ENCODE measurements around the gene BEST2. TPM values are rescaled to one million over a fixed set of nuclear protein-coding genes. Genes with fewer than 3 reads are reported as not detected.

BEST2 gene
- total and polyA plus RNA-seq, 7 experiments from 2014 or later = not detected

GRCh38 chr19:12720851-12721655 is 30.5 kb upstream of the BEST2 start:
- Mint-ChIP-seq H3K27me3 (peaks cover 0 to 2% (median 0%) of the 10 kb centered on the region in 5 donors), H3K9me3 (peaks cover 0 to 1% (median 0%) of the 10 kb centered on the region in 11 donors), H3K4me3 (peak overlapping the region; percentile 86 to 96 (median 94)), H3K27ac (peak overlapping the region; percentile 88 to 97 (median 93)), H3K36me3 (peaks cover 0 to 16% (median 4%) of the 10 kb centered on the region in 5 donors), H3K4me1 (peaks cover 24 to 43% (median 39%) of the 10 kb centered on the region in 7 donors)
- H3K4me3 ChIP-seq (ENCODE audit: low read length) = peak overlapping the region; percentile 71
- ATAC-seq = no peak
- peak overlapping the region; percentile 85 for H3K27ac ChIP-seq (ENCODE audit: low read depth, low read length)
- H3K27me3 ChIP-seq (ENCODE audit: control insufficient read depth in 2 of 2, insufficient read depth in 2 of 2, low read length in 2 of 2) = no peaks in the 10 kb centered on the region
- CTCF ChIA-PET = interaction anchor here (0.6 to 3.1 kb wide), 6 partner anchors 13 to 117 kb away, joined by 3 to 13 read pairs (median 3); partner anchors contain the start of gene TRIR
- POLR2A ChIA-PET = interaction anchor here (0.9 to 6.0 kb wide), 10 partner anchors 13 to 110 kb away, joined by 3 to 129 read pairs (median 6); partner anchors contain the start of genes FBXW9, GET3, JUNB and RNASEH2A
- peaks cover 11 to 16% of the 10 kb centered on the region in 2 donors for H3K4me1 ChIP-seq (ENCODE audit: control insufficient read depth in 2 of 2, insufficient read depth in 2 of 2, low read length in 2 of 2)
- peaks cover 0 to 16% (median 3%) of the 10 kb centered on the region in 3 experiments for H3K36me3 ChIP-seq (ENCODE audit: control insufficient read depth in 2 of 3, insufficient read depth in 3 of 3, low read length in 3 of 3)
- intact Hi-C loops (cut with micrococcal nuclease) = loop anchor here (5.0 kb wide), 5 partner anchors 39 to 216 kb away; partner anchors contain the start of genes CALR (in 2 of the 2), DHPS (in 1 of the 2), MAN2B1 (in 1 of the 2) and WDR83 (in 1 of the 2)
- H3K9me3 ChIP-seq (ENCODE audit: control insufficient read depth in 2 of 3, low read length in 3 of 3) = no peaks in the 10 kb centered on the region
- DNase-seq = peak in 3 of 9 donors; percentile 22 to 40 (median 24)

GRCh38 chr19:12721656-12722565 is 29.7 kb upstream of the BEST2 start:
- peak; percentile 50 for ATAC-seq
- Histone ChIP-seq H3K4me1 (ENCODE audit: control insufficient read depth in 2 of 2, insufficient read depth in 2 of 2, low read length in 2 of 2) (peaks cover 11 to 16% of the 10 kb centered on the region in 2 donors), H3K4me3 (ENCODE audit: low read length) (peak overlapping the region; percentile 71), H3K36me3 (ENCODE audit: control insufficient read depth in 2 of 3, insufficient read depth in 3 of 3, low read length in 3 of 3) (peaks cover 0 to 10% (median 3%) of the 10 kb centered on the region in 3 experiments), H3K9me3 (ENCODE audit: control insufficient read depth in 2 of 3, low read length in 3 of 3) (no peaks in the 10 kb centered on the region), H3K27ac (ENCODE audit: low read depth, low read length) (peak overlapping the region; percentile 85), H3K27me3 (ENCODE audit: control insufficient read depth in 2 of 2, insufficient read depth in 2 of 2, low read length in 2 of 2) (no peaks in the 10 kb centered on the region)
- Mint-ChIP-seq H3K27ac (peak overlapping the region; percentile 90 to 97 (median 95)), H3K27me3 (peaks cover 0 to 2% (median 0%) of the 10 kb centered on the region in 5 donors), H3K4me1 (peaks cover 20 to 43% (median 38%) of the 10 kb centered on the region in 7 donors), H3K36me3 (peaks cover 0 to 16% (median 0%) of the 10 kb centered on the region in 5 donors), H3K9me3 (peaks cover 0 to 1% (median 0%) of the 10 kb centered on the region in 11 donors), H3K4me3 (peak overlapping the region; percentile 91 to 96 (median 94))
- CTCF ChIA-PET = interaction anchor here (0.6 to 3.1 kb wide), 4 partner anchors 10 to 38 kb away, joined by 3 to 13 read pairs (median 7); partner anchors contain the start of gene TRIR
- intact Hi-C loops (cut with micrococcal nuclease) = loop anchor here (1.0 to 5.0 kb wide), 9 partner anchors 12 to 215 kb away; partner anchors contain the start of genes CALR (in 2 of the 2), DHPS (in 2 of the 2), FBXW9 (in 2 of the 2) and TRIR (in 2 of the 2)
- peak in 4 of 9 donors; percentile 30 to 57 (median 54) for DNase-seq
- POLR2A ChIA-PET = interaction anchor here (0.7 to 6.0 kb wide), 10 partner anchors 12 to 146 kb away, joined by 3 to 129 read pairs (median 5); partner anchors contain the start of genes FBXW9, GET3, JUNB and RNASEH2A

DNA sequence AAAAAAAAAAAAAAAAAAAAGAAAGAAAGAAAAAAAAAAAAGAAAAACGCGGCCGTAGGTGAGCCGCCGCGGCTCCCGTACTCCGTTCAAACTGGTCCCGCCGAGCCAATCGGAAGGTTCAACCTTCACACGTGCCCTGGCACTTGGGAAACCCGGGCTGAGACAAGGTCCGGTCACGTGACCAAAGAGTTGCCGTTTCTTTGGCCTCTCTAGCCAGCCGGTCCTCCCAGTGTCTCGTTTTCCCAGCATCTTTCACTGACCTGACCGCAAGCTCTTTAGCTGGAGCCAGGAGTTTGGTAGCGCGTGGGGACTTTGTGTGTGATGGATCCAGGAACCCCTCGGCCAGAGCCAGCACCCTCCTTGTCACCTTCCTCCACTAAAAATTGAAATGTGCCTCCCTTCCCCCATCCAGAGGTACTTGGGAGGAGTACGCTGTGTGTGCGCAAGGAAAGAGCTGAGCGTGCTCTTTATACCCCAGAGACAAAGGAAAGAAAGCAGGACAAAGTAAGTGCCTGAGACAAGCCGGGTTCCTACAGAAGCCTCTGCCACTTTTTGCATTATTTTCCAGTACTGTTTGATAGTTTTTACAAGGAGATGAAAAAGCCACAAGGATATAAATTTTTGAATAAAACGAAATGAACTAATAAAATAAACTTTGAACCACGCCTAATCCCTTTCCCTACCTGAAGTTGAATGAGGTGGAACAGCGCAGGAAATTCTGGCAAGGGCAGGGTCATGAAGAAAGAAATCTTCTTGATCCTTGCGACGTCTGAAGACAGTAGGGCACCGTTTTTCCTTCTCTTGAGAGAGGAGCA is 28.8 kb upstream of the BEST2 start:
- Mint-ChIP-seq H3K9me3 (peaks cover 0 to 1% (median 0%) of the 10 kb centered on the region in 11 donors), H3K27me3 (peaks cover 0 to 2% (median 0%) of the 10 kb centered on the region in 5 donors), H3K36me3 (peaks cover 0 to 16% (median 0%) of the 10 kb centered on the region in 5 donors), H3K4me1 (peaks cover 20 to 43% (median 38%) of the 10 kb centered on the region in 7 donors), H3K27ac (peak overlapping the region; percentile 89 to 97 (median 95)), H3K4me3 (peak overlapping the region; percentile 86 to 96 (median 93))
- DNase-seq (peak; percentile 66 to 97 (median 91)), ATAC-seq (peak; percentile 96)
- ChIA-PET CTCF (interaction anchor here (1.0 to 3.1 kb wide), 3 partner anchors 11 to 75 kb away, joined by 3 to 13 read pairs (median 9); partner anchors contain the start of gene TRIR), POLR2A (interaction anchor here (0.6 to 6.0 kb wide), 14 partner anchors 8 to 216 kb away, joined by 3 to 129 read pairs (median 4); partner anchors contain the start of genes DHPS, FBXW9, GET3 and JUNB)
- peaks cover 11 to 16% of the 10 kb centered on the region in 2 donors for H3K4me1 ChIP-seq (ENCODE audit: control insufficient read depth in 2 of 2, insufficient read depth in 2 of 2, low read length in 2 of 2)
- no peaks in the 10 kb centered on the region for H3K27me3 ChIP-seq (ENCODE audit: control insufficient read depth in 2 of 2, insufficient read depth in 2 of 2, low read length in 2 of 2)
- no peaks in the 10 kb centered on the region for H3K9me3 ChIP-seq (ENCODE audit: control insufficient read depth in 2 of 3, low read length in 3 of 3)
- H3K4me3 ChIP-seq (ENCODE audit: low read length) = peak overlapping the region; percentile 91
- H3K36me3 ChIP-seq (ENCODE audit: control insufficient read depth in 2 of 3, insufficient read depth in 3 of 3, low read length in 3 of 3) = peaks cover 0 to 13% (median 3%) of the 10 kb centered on the region in 3 experiments
- intact Hi-C loops (cut with micrococcal nuclease) = loop anchor here (1.0 to 5.0 kb wide), 9 partner anchors 12 to 215 kb away; partner anchors contain the start of genes CALR (in 2 of the 2), DHPS (in 2 of the 2), FBXW9 (in 2 of the 2) and TRIR (in 2 of the 2)
- H3K27ac ChIP-seq (ENCODE audit: low read depth, low read length) = peak overlapping the region; percentile 85

DNA sequence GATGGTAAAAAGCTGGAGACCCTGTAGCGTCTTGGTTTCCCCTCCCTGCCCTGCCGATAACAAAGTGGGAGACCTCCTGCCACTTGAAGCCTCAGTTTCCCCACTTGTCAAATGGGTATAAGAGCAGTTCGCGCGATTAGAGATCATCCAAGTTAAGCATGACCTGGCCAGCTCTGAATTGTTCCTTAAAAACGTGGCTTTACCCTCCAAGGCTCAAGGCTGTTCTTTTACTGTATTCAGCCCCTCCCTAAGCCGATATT is 28.3 kb upstream of the BEST2 start:
- Mint-ChIP-seq H3K36me3 (peaks cover 0 to 16% (median 0%) of the 10 kb centered on the region in 5 donors), H3K4me1 (peaks cover 20 to 43% (median 37%) of the 10 kb centered on the region in 7 donors), H3K27me3 (peaks cover 0 to 2% (median 0%) of the 10 kb centered on the region in 5 donors), H3K9me3 (peaks cover 0 to 1% (median 0%) of the 10 kb centered on the region in 11 donors), H3K4me3 (peak overlapping the region; percentile 86 to 96 (median 93)), H3K27ac (peak overlapping the region in 8 of 9 donors; percentile 89 to 97 (median 94))
- CTCF ChIA-PET = interaction anchor here (0.7 to 3.1 kb wide), 5 partner anchors 10 to 960 kb away, joined by 3 to 13 read pairs (median 3); partner anchors contain the start of gene TRIR
- POLR2A ChIA-PET = interaction anchor here (0.6 to 6.0 kb wide), 12 partner anchors 9 to 216 kb away, joined by 3 to 129 read pairs (median 4); partner anchors contain the start of genes DHPS, FBXW9, GET3 and JUNB
- DNase-seq = no peak
- peak overlapping the region; percentile 85 for H3K27ac ChIP-seq (ENCODE audit: low read depth, low read length)
- no peak for ATAC-seq
- H3K36me3 ChIP-seq (ENCODE audit: control insufficient read depth in 2 of 3, insufficient read depth in 3 of 3, low read length in 3 of 3) = peaks cover 0 to 17% (median 3%) of the 10 kb centered on the region in 3 experiments
- peak overlapping the region; percentile 91 for H3K4me3 ChIP-seq (ENCODE audit: low read length)
- intact Hi-C loops (cut with micrococcal nuclease) = loop anchor here (2.0 to 5.0 kb wide), 6 partner anchors 41 to 214 kb away; partner anchors contain the start of genes CALR (in 2 of the 2), DHPS (in 1 of the 2), MAN2B1 (in 1 of the 2) and WDR83 (in 1 of the 2)
- H3K4me1 ChIP-seq (ENCODE audit: control insufficient read depth in 2 of 2, insufficient read depth in 2 of 2, low read length in 2 of 2) = peaks cover 11 to 16% of the 10 kb centered on the region in 2 donors
- H3K9me3 ChIP-seq (ENCODE audit: control insufficient read depth in 2 of 3, low read length in 3 of 3) = no peaks in the 10 kb centered on the region
- H3K27me3 ChIP-seq (ENCODE audit: control insufficient read depth in 2 of 2, insufficient read depth in 2 of 2, low read length in 2 of 2) = no peaks in the 10 kb centered on the region
